Diencephalon (tissue), 1 donor: ENCODE data around the gene SLC36A4. TPM values are rescaled to one million over a fixed set of nuclear protein-coding genes. Genes with fewer than 3 reads are reported as not detected.

Experiments used
- small RNA-seq: library from RNA; depleted of rRNA; stranded (forward); fragments of <200 nt; gene quantifications from one replicate; pipeline ENCODE3, GENCODE V24; 2014
- total RNA-seq: library from RNA; depleted of rRNA; stranded (reverse); fragments of >200 nt; gene quantifications from one replicate; pipeline ENCODE4 v1.2.3, GENCODE V29; 2014

Gene SLC36A4
- 42.0 TPM for total RNA-seq

GRCh38 chr11:93197380-93198214, at the start of gene SLC36A4:
TSS of gene SLC36A4 (minus strand) at chr11:93197991. CDS start at chr11:93197832, 159 bp downstream.

Small RNAs within 50 kb of the gene (small RNA-seq; reads per million reads assigned to genes)
- gene AP003072.1: not detected

Other genes with a start within 250 kb of the SLC36A4 start
- 2.1 TPM for gene MTNR1B, start 228.3 kb downstream of the SLC36A4 start, total RNA-seq
- 1.8 TPM for gene DEUP1, start 132.8 kb upstream of the SLC36A4 start, total RNA-seq